ENCODE data around the gene MTA1. TPM values are rescaled to one million over a fixed set of nuclear protein-coding genes. Genes with fewer than 3 reads are reported as not detected.

Gene MTA1
- total and polyA plus RNA-seq, 2 donors (not counting 1 experiment from before 2014, with no cell fraction given), result 137 to 147 TPM

DNA sequence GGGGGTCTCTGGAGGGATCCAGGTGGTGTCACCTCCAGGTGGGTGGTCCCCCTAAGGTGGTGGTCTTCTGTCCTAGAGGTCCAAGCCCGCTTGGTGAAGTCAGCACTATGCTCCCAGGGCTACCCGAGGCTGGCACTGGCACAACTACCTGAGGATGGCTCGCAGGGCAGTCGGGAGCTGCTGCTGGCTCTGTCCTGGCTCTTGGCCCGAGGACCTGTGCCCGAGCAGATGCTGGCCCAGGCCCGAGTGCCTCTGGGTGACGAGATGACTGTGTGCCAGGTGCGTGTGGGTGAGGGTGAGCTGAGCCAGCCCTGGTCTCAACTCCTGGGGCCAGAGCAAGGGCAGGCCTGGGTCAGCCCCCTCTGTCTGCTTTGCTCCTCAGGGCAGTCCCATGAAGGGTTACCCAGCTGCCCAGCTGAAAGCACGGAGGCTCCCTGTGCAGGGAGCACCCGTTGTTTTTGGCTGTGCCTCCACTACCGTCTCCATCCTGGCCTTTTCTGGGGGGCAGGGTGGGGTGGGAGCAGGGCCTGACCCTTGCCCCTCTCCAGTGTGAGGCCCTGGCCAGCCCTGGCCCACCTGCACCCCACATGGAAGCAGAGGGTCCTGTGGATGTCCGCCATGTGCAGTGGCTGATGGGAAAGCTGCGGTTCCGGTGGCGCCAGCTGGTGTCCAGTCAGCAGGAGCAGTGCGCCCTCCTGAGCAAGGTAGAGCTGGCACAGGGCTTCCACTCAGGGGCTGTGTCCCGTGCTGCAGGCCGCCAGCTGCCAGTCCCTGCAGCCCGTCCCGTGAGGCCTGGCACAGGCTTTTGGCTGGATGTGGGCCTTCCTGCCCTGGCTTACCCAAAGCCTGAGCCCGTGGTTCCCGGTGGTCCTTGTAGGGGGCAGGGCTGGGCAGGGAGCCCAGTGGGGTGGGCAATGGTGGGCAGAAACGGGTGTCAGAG is 72.7 kb downstream of the MTA1 start:
- intact Hi-C loops (cut with micrococcal nuclease), result loop anchor here (5.0 kb wide), 2 partner anchors 290 to 400 kb away; no protein-coding TSS in a partner anchor
- Histone ChIP-seq H3K4me2 (replicated peaks; ENCODE audit: low read depth, low read length, poor library complexity, severe bottlenecking) (peak overlapping the region; percentile 100), H3K27ac (ENCODE audit: low read length in 2 of 2) (peak overlapping the region in 1 of 2 donors; percentile 96), H3K79me2 (ENCODE audit: control insufficient read depth, insufficient read depth, low read length) (peaks cover 9% of the 10 kb centered on the region), H3K4me1 (ENCODE audit: control insufficient read depth in 2 of 2, insufficient read depth in 2 of 2, low read length in 2 of 2) (peaks cover 24 to 36% of the 10 kb centered on the region in 2 donors), H4K20me1 (ENCODE audit: control insufficient read depth, insufficient read depth, low read length, poor library complexity, severe bottlenecking) (peaks cover 26% of the 10 kb centered on the region), H3K9me3 (ENCODE audit: control extremely low read depth in 1 of 3, control insufficient read depth in 2 of 3, insufficient read depth in 1 of 3, low read length in 2 of 3) (no peaks in the 10 kb centered on the region), H3K9ac (ENCODE audit: low read length) (peak overlapping the region; percentile 86), H3K36me3 (replicated peaks in 1 of 2; ENCODE audit: control extremely low read depth in 1 of 2, control insufficient read depth in 1 of 2, extremely low read depth in 1 of 2, insufficient read depth in 2 of 2, low read length in 1 of 2) (peaks cover 0 to 9% of the 10 kb centered on the region in 2 experiments), H3K27me3 (replicated peaks in 1 of 4; ENCODE audit: control extremely low read depth in 1 of 4, control insufficient read depth in 3 of 4, insufficient read depth in 4 of 4, low read length in 3 of 4) (no peaks in the 10 kb centered on the region), H2AFZ (ENCODE audit: insufficient read depth, low read depth, low read length, poor library complexity, severe bottlenecking) (no peak overlapping the region), H3K4me3 (ENCODE audit: control extremely low read depth in 1 of 5, extremely low read depth in 1 of 5, insufficient read depth in 1 of 5, low read depth in 2 of 5, low read length in 4 of 5) (peak overlapping the region in 1 of 5 experiments; percentile 89)
- CTCF ChIA-PET, result interaction anchor here (0.6 to 4.5 kb wide), 6 partner anchors 8 to 122 kb away, joined by 3 to 121 read pairs (median 7); no protein-coding TSS in a partner anchor
- Mint-ChIP-seq H3K27ac (peak overlapping the region; percentile 88), H3K4me3 (peak overlapping the region; percentile 78), H3K9me3 (ENCODE audit: insufficient read depth) (no peaks in the 10 kb centered on the region), H3K4me1 (peaks cover 24% of the 10 kb centered on the region), H3K27me3 (no peaks in the 10 kb centered on the region)
- POLR2A ChIA-PET, result interaction anchor here (0.6 to 1.0 kb wide), 5 partner anchors 7 to 944 kb away, joined by 3 to 12 read pairs (median 4); no protein-coding TSS in a partner anchor
- ATAC-seq (ENCODE audit: low read depth) (no peak), DNase-seq (peak; percentile 42)
- no peak for TF ChIP-seq EZH2 (IDR thresholded peaks at IDR 0.05; ENCODE audit: borderline replicate concordance, insufficient read depth, low read depth, low read length, poor library complexity, severe bottlenecking)
- TF ChIP-seq, protein P1, sequence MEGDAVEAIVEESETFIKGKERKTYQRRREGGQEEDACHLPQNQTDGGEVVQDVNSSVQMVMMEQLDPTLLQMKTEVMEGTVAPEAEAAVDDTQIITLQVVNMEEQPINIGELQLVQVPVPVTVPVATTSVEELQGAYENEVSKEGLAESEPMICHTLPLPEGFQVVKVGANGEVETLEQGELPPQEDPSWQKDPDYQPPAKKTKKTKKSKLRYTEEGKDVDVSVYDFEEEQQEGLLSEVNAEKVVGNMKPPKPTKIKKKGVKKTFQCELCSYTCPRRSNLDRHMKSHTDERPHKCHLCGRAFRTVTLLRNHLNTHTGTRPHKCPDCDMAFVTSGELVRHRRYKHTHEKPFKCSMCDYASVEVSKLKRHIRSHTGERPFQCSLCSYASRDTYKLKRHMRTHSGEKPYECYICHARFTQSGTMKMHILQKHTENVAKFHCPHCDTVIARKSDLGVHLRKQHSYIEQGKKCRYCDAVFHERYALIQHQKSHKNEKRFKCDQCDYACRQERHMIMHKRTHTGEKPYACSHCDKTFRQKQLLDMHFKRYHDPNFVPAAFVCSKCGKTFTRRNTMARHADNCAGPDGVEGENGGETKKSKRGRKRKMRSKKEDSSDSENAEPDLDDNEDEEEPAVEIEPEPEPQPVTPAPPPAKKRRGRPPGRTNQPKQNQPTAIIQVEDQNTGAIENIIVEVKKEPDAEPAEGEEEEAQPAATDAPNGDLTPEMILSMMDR (IDR thresholded peaks at IDR 0.05), result no peak
- 92% methylated on average over 22 of the region's 24 CpGs for WGBS (ENCODE audit: insufficient coverage)
